ENCODE results near the gene MESD.
"Not testable (repeated sequence)": the region's sequence is repeated elsewhere in the genome, so short reads cannot be mapped to it uniquely, and the experiment has no call there.

The MESD gene

GRCh38 chr15:80988148-80988796, 1.3 kb downstream of the MESD start:
- no peak for DNase-seq

GRCh38 chr15:80986487-80986886, 3.1 kb downstream of the MESD start:
- DNase-seq: no peak

- DNase-seq: no peak
These were observed 3.6 kb downstream of the MESD start for GRCh38 chr15:80985981-80986380.

- no peak for DNase-seq
These were observed 4.8 kb downstream of the MESD start for GRCh38 chr15:80984856-80985255.

GRCh38 chr15:80982839-80983238, 6.8 kb downstream of the MESD start:
- no peak for DNase-seq

- DNase-seq: no peak
These were observed 7.4 kb downstream of the MESD start for GRCh38 chr15:80982205-80982604.

- DNase-seq: no peak
These were observed 9.9 kb downstream of the MESD start for GRCh38 chr15:80979538-80980200.

GRCh38 chr15:80978685-80979329, 10.8 kb downstream of the MESD start:
- no peak for DNase-seq

- DNase-seq: no peak
These were observed 12.0 kb downstream of the MESD start for GRCh38 chr15:80977627-80978036.

GRCh38 chr15:80976851-80977250, 12.8 kb downstream of the MESD start:
- no peak for DNase-seq

- no peak for DNase-seq
These were observed 14.7 kb downstream of the MESD start for GRCh38 chr15:80974914-80975313.

GRCh38 chr15:80972276-80972675, 17.3 kb downstream of the MESD start:
- no peak for DNase-seq

GRCh38 chr15:80971143-80971542, 18.5 kb downstream of the MESD start:
- DNase-seq: no peak

- no peak for DNase-seq
These were observed 19.0 kb downstream of the MESD start for GRCh38 chr15:80970658-80971057.

GRCh38 chr15:80970018-80970657, 19.5 kb downstream of the MESD start:
- DNase-seq: peak; percentile 59

GRCh38 chr15:80969316-80969715, 20.3 kb downstream of the MESD start:
- DNase-seq: no peak

- DNase-seq: no peak
These were observed 21.6 kb downstream of the MESD start for GRCh38 chr15:80967991-80968510.

GRCh38 chr15:80967451-80967850, 22.2 kb downstream of the MESD start:
- no peak for DNase-seq

GRCh38 chr15:80966431-80967197, 23.0 kb downstream of the MESD start:
- DNase-seq: no peak

- not testable (repeated sequence) for DNase-seq
These were observed 24.2 kb downstream of the MESD start for GRCh38 chr15:80965454-80965853.

GRCh38 chr15:80958818-80959495, 30.7 kb downstream of the MESD start:
- DNase-seq: no peak

GRCh38 chr15:80957976-80958375, 31.6 kb downstream of the MESD start:
- no peak for DNase-seq

Data from activated CD4-positive, CD25-positive, alpha-beta regulatory T cell treated with anti-CD3 and anti-CD28 coated beads, Interleukin-2, amount 50 U/mL, for 72 hours (primary cell).